Ascending aorta (tissue), 2 donors: ENCODE measurements around the gene NUP214. TPM values are rescaled to one million over a fixed set of nuclear protein-coding genes. Genes with fewer than 3 reads are reported as not detected.
"Not testable (repeated sequence)": the region's sequence is repeated elsewhere in the genome, so short reads cannot be mapped to it uniquely, and the experiment has no call there.

Experiments
- DNase-seq, 2 donors: peaks; one replicate each; pipeline ENCODE4 v3.0.0-alpha.2; 2019; ENCODE audit warnings: low spot score in 2 of 2
- H3K27ac ChIP-seq, 2 donors: fragments of 200-600 bp; sonication (generic); one replicate each; pipeline ENCODE4 v1.5.1; 2016 to 2017; ENCODE audit warnings: mild to moderate bottlenecking in 1 of 2
- H3K27me3 ChIP-seq: fragments of 200-600 bp; sonication (generic); one replicate; pipeline ENCODE4 v1.5.1; 2017
- H3K36me3 ChIP-seq, 2 donors: fragments of 200-600 bp; sonication (generic); one replicate each; pipeline ENCODE4 v1.5.1; 2016
- H3K4me1 ChIP-seq, 2 donors: fragments of 200-600 bp; sonication (generic); one replicate each; pipeline ENCODE4 v1.5.1; 2016 to 2017; ENCODE audit warnings: mild to moderate bottlenecking in 1 of 2
- H3K4me3 ChIP-seq, 2 donors: fragments of 200-600 bp; sonication (generic); one replicate each; pipeline ENCODE4 v1.5.1; 2016 to 2017; ENCODE audit warnings: mild to moderate bottlenecking in 1 of 2
- H3K9me3 ChIP-seq, 2 donors: fragments of 200-600 bp; sonication (generic); one replicate each; pipeline ENCODE4 v1.5.1; 2016
- intact Hi-C: fragments of 100-400 bp; cut with DNase I; formaldehyde crosslinking; loops from one replicate; pipeline ENCODE4 v1.15.1; 2023
- total RNA-seq: library from RNA; depleted of rRNA; stranded (reverse); fragments of >200 nt; gene quantifications from one replicate; pipeline ENCODE4 v1.1.0, GENCODE V29; 2016
- TF ChIP-seq, protein P1 (sequence below), 3 experiments: fragments of 200-600 bp in 2 of 3; fragments of 450-650 bp in 1 of 3; sonication (generic) in 2 of 3; IDR thresholded peaks; one replicate each; pipeline ENCODE4 v1.5.1; 2016 to 2019; ENCODE audit warnings: antibody characterized with exemption in 3 of 3, mild to moderate bottlenecking in 1 of 3, moderate library complexity in 1 of 3

NUP214 gene
- total RNA-seq, 1 donor from 2014 or later: 234 TPM

DNA sequence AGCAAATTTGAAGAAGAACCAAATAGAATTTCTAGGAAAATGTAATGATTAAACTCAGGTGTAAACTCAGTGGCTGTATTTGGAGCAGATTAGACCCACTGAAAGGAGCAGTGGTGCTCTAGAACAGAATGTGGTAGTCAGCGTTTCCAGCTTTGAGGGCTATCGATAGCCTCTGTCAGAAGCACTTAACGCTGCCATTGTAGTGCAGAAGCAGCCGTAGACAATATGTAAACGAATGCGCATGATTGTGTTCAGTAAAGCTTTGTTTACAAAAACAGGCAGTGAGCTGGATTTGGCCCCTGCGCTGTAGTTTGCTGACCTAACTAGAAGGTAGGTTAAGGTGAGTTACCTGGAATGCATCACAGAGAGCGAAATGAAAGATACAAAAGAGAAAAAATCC, 78.9 kb downstream of the NUP214 start:
- H3K36me3 ChIP-seq: peaks cover 51 to 81% of the 10 kb centered on the region in 2 donors
- H3K27ac ChIP-seq: no peak overlapping the region
- no peaks in the 10 kb centered on the region for H3K9me3 ChIP-seq
- no peaks in the 10 kb centered on the region for H3K4me1 ChIP-seq
- intact Hi-C loops: no loop called here
- DNase-seq: no peak
- H3K4me3 ChIP-seq: no peak overlapping the region
- H3K27me3 ChIP-seq: no peaks in the 10 kb centered on the region
- TF ChIP-seq, protein P1, sequence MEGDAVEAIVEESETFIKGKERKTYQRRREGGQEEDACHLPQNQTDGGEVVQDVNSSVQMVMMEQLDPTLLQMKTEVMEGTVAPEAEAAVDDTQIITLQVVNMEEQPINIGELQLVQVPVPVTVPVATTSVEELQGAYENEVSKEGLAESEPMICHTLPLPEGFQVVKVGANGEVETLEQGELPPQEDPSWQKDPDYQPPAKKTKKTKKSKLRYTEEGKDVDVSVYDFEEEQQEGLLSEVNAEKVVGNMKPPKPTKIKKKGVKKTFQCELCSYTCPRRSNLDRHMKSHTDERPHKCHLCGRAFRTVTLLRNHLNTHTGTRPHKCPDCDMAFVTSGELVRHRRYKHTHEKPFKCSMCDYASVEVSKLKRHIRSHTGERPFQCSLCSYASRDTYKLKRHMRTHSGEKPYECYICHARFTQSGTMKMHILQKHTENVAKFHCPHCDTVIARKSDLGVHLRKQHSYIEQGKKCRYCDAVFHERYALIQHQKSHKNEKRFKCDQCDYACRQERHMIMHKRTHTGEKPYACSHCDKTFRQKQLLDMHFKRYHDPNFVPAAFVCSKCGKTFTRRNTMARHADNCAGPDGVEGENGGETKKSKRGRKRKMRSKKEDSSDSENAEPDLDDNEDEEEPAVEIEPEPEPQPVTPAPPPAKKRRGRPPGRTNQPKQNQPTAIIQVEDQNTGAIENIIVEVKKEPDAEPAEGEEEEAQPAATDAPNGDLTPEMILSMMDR (IDR thresholded peaks at IDR 0.05): no peak

DNA sequence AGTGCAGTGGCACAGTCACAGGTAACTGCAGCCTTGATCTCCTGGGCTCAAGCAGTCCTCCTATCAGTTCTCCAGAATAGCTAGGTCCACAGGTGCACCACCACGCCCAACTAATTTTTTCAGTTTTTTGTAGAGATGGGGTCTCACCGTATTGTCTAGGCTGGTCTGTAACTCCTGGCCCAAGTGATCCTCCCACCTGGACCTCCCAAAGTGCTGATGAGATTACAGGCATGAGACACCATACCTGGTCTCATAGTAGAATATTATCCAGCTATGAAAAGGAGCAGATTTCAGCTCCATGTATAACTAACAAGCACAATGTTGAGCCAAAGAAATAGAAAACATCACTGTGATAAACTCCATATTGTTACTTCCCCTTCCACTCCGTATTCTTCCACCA, 81.1 kb downstream of the NUP214 start:
- H3K36me3 ChIP-seq: peaks cover 42 to 78% of the 10 kb centered on the region in 2 donors
- intact Hi-C loops: no loop called here
- TF ChIP-seq, protein P1 (IDR thresholded peaks at IDR 0.05): no peak
- H3K27me3 ChIP-seq: no peaks in the 10 kb centered on the region
- H3K4me1 ChIP-seq: no peaks in the 10 kb centered on the region
- no peak overlapping the region for H3K4me3 ChIP-seq
- H3K9me3 ChIP-seq: no peaks in the 10 kb centered on the region
- H3K27ac ChIP-seq: no peak overlapping the region
- no peak for DNase-seq

DNA sequence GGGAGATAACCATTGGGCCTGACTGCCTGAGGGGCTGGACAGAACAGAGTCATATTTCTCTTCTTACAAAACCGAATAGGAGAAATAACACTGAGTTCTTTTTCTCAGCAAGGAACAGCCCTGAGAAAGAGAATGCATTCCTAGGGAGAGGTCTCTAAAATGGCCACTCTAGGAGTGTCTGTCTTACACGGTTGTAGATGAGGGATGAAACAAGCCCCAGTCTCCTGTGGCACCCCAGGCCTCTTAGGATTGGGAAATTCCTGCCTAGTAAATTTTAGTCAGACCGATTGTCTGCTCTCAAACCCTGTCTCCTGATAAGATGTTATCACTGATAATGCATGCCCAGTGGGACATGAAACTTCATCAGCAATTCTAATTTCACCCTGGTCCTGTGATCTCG, 86.5 kb downstream of the NUP214 start:
- H3K4me3 ChIP-seq, H3K27ac ChIP-seq, H3K9me3 ChIP-seq, H3K27me3 ChIP-seq, intact Hi-C loops, H3K4me1 ChIP-seq, DNase-seq: not testable (repeated sequence)
- peaks cover 25 to 43% of the 10 kb centered on the region in 2 donors for H3K36me3 ChIP-seq

DNA sequence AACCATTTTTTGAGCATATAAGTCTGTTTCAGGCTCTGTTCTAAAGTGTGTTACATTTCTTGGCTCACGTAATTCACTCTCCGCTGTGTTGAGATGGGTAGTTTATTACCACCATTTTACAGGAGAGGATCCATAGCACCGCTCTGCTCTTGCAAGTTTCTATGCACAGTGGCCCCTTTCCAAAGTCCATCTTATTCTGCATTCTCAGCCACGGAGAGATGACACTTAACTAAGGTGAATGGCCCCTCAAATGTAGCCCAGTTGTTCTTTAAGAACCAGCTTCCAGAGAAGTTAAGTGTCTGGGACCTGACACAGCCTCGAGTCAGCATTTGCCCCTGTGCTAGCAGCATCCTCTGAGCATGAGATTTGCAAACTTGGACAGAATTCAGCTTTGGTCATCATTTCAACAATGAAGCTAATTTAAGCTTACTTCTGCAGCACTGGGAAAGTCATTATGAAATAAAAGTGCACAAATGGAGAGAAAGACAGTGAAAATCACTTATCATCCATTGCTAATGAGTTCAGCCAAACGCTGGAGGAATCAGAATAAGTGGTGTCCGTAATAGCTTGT, 89.0 kb downstream of the NUP214 start:
- H3K27ac ChIP-seq: no peak overlapping the region
- peaks cover 3 to 4% of the 10 kb centered on the region in 2 donors for H3K9me3 ChIP-seq
- no peaks in the 10 kb centered on the region for H3K27me3 ChIP-seq
- H3K4me3 ChIP-seq: no peak overlapping the region
- intact Hi-C loops: no loop called here
- no peaks in the 10 kb centered on the region for H3K4me1 ChIP-seq
- no peak for DNase-seq
- TF ChIP-seq, protein P1 (IDR thresholded peaks at IDR 0.05): no peak
- peaks cover 17 to 25% of the 10 kb centered on the region in 2 donors for H3K36me3 ChIP-seq

DNA sequence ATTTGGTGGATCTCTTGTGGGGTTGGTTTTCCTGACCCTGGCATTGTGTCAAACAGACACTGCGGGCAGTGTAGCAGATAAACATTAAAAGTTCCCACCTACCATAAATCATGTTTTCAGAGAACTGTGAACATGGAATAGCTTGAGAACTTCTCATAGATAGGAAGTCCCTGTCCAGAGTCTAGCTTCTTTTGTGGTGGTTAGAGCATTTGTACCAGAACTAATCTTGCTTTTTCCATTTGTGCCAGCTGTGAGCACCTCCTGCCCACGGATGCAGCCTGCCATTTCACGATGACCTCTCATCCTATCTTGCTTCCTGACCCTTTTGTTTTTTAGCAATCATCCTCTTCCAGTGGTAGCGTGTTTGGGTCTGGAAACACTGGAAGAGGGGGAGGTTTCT, 89.5 kb downstream of the NUP214 start:
- H3K9me3 ChIP-seq: peaks cover 3 to 4% of the 10 kb centered on the region in 2 donors
- H3K27ac ChIP-seq: no peak overlapping the region
- no peak for DNase-seq
- intact Hi-C loops: no loop called here
- H3K4me3 ChIP-seq: no peak overlapping the region
- H3K27me3 ChIP-seq: no peaks in the 10 kb centered on the region
- peaks cover 15 to 25% of the 10 kb centered on the region in 2 donors for H3K36me3 ChIP-seq
- TF ChIP-seq, protein P1 (IDR thresholded peaks at IDR 0.05): no peak
- H3K4me1 ChIP-seq: no peaks in the 10 kb centered on the region

DNA sequence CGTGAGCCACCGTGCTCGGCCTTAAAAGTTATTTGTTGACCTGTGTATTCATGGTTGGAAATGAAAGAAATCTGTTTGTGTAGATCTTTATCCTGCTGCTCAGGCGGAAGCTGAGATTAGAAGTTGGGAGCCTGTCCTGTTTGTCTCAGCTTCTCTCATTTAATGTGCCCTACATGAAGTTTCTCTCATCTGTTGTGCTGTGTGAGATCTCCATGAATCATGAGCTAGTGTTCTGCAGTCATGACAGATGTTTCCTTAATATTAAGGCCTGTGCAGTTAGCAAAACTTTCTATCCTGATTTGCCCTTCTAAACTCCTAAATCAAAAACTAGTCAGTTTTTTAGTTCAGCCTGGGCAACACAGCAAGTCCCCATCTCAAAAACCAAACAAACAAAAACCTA, 91.4 kb downstream of the NUP214 start:
- TF ChIP-seq, protein P1 (IDR thresholded peaks at IDR 0.05): no peak
- Histone ChIP-seq H3K27ac (no peak overlapping the region), H3K4me1 (no peaks in the 10 kb centered on the region), H3K36me3 (peaks cover 13 to 18% of the 10 kb centered on the region in 2 donors), H3K27me3 (no peaks in the 10 kb centered on the region), H3K9me3 (peaks cover 3 to 4% of the 10 kb centered on the region in 2 donors), H3K4me3 (no peak overlapping the region)
- no peak for DNase-seq
- intact Hi-C loops: no loop called here
